Stimulated activated CD8-positive, alpha-beta memory T cell treated with anti-CD3 and anti-CD28 coated beads, Interleukin-15, amount 100 ng/mL, for 1 hour (primary cell): Measurements from ENCODE around the gene EPB41.
"Not testable (repeated sequence)": the region's sequence is repeated elsewhere in the genome, so short reads cannot be mapped to it uniquely, and the experiment has no call there.

ENCODE experiments used
- DNase-seq: peaks from one replicate; pipeline ENCODE4 v3.0.0-alpha.2; 2020; ENCODE audit warnings: low read depth

EPB41 gene

DNA sequence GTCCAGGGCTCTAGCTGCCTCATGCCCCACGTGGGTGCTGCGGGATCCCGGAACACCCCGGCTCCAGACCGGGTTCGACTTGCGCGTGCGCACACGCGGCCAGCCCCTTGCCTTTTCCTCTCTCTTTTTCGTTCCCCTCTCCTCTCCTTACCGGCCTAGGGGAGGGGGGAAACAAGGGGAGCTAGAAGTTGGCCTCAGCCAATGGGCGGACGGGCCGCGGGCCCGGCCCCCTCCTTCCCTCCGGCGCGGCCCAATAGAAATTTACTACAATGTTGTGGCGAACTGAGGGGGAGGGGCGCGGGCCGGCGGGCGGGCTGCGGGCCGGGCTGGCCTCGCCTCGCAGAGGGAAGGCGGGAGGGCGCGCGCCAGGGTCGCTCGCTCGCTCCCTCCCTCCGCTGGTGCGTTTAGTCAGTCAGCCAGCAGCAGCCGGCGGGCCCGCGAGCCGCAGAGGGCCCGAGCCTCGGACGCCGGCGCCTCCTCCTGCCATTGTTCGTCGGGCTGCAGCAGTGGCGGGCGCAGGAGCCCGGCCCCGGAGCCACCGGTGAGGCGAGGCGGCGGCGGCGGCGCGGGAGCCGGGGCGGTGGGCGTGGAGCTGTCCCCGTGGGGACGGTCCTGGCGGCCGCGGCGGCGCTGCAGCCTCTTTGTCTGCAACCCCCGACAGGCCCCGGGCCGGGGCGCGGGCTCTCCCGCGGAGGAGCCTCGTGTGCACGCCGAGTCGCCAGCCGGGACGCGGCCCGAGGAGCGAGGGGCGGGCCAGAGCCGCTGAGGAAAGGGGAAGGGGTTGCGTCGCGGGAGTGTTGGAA lies at the start of gene EPB41:
EPB41 (plus strand) TSS at position 342 of the 803 bp plus-strand sequence. CDS start 72,869 bp downstream, outside the sequence.
- DNase-seq = peak; percentile 86

DNA sequence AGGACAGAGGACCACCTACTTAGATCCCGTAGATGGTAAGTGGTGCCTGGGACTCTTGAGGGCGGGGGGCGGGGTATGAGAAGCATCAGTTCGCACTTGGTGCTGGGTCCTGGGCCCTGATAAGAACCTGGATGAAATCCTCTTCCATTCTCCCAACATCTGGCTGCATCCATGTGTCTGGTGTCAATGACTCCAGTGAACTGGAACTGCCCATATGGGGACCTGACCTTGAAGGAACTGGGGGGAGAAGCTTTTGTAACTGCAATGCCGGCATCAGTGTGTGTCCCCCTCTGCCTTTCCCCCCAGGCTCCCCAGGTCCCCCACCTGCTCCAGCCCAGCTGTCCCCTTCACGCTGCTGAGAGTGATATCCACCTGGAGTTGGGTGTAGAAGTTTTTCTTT lies 49.7 kb upstream of the EPB41 start:
- DNase-seq = no peak

- DNase-seq = no peak
Observed at GRCh38 chr1:28865997-28866650, 48.2 kb upstream of the EPB41 start.

DNA sequence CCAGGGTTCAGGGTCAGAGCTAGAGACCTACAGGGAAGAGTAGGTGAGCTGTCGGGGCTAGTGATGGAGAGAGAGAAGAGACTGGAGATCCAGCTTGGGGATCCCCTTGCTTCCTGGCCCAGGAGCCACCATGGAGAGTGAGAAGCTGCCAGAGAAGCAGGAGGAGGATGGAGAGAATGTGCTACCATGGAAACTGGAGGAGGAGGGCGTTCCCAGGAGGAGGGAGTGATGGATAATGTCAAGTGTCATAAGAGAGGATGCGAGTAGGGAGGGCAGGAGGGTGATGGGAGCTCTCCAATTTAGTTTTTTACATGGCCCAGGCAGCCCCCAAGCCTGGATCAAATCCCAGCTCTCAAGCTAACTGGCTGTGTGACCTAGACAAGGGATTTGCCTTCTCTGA lies 46.5 kb upstream of the EPB41 start:
- DNase-seq = no peak

DNA sequence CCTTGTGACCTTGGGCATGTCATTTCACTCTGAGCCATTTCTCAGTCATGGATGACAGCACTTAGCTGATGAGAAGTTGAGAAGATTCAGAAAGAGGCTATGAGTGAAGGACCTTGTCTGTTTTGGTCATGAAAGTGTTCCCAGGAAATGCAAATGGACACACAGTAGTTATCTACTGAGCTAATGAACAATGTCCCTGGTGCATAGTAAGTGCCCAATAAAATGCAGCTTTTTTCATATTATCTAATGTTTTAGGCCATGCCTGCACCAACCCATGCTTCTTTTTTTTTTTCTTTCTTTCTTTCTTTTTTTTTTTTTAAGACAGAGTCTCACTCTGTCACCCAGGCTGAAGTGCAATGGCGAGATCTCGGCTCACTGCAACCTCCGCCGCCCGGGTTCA lies 44.4 kb upstream of the EPB41 start:
- DNase-seq = no peak

DNA sequence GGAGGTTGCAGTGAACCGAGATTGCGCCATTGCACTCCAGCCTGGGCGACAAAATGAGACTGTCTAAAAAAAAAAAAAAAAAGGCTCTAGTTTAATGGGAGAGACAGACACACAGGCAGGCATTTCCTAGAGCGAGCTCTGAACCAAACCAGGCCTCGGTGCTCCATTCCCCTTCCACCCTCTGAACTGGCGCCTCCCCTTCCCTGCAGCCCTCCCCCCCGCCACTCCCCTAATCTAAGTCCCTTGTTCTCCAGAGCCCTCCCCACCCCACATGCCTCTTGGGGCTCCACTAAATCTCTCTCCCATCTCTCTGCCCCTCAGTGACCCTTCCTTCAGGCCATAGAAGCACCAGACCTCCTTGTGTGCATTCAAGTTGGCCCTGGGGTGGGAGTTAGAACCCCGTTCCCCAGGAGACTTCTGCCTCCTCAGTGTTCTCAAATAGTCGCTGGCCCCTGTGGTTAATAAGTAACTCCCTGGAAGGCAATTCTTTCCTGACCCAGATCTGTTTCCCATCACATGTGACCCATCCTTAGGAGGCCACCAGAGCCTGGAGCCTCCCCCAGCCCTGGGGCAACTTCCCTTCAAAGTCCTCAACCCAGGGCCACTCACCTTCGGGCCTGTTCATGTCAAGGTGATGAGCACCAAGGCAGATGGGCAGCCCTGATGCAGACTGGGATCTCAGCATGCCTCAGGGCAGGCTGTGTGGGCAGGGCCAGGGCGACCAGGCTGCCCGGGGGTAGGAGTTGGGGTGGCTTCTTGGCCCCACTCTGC lies 42.6 kb upstream of the EPB41 start:
- no peak for DNase-seq

DNA sequence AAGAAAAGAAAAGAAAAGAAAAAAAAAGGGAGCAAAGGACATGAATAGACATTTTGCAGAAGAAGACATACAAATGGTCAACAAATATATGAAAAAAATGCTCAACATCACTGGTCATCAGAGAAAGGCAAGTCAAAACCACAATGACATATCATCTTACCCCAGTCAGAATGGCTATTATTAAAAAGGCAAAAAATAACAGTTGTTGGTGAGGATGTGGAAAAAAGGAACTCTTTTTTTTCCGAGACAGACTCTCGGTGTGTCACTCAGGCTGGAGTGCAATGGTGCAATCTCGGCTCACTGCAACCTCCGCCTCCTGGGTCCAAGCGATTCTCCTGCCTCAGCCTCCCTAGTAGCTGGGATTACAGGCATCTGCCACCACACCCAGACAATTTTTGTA lies 39.2 kb upstream of the EPB41 start:
- not testable (repeated sequence) for DNase-seq

- DNase-seq = peak; percentile 55
Observed at GRCh38 chr1:28877132-28877781, 37.1 kb upstream of the EPB41 start.

- no peak for DNase-seq
Observed at GRCh38 chr1:28878796-28879195, 35.6 kb upstream of the EPB41 start.

GRCh38 chr1:28882009-28882628 lies 32.2 kb upstream of the EPB41 start:
- peak; percentile 64 for DNase-seq

DNA sequence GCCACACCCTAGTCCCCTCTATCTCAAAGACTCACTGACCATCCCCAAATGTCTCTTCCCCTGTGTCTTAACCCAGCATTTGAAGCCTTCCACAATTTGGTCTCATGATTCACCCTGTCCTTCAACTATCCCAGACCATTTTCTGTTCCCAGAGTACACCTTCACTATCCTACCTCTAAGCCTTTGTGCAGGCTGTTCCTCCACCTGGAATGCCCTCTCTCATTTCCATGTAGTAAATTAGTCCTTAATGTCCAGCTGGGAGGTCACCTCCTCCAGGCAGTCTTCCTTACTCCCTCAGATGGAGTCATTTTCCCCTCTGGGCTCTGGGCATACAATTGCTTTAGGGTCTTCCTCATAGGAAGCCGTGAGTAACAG lies 31.1 kb upstream of the EPB41 start:
- no peak for DNase-seq

- no peak for DNase-seq
Observed at GRCh38 chr1:28885472-28885877, 28.9 kb upstream of the EPB41 start.

GRCh38 chr1:28885977-28886730 lies 28.2 kb upstream of the EPB41 start:
- no peak for DNase-seq

DNA sequence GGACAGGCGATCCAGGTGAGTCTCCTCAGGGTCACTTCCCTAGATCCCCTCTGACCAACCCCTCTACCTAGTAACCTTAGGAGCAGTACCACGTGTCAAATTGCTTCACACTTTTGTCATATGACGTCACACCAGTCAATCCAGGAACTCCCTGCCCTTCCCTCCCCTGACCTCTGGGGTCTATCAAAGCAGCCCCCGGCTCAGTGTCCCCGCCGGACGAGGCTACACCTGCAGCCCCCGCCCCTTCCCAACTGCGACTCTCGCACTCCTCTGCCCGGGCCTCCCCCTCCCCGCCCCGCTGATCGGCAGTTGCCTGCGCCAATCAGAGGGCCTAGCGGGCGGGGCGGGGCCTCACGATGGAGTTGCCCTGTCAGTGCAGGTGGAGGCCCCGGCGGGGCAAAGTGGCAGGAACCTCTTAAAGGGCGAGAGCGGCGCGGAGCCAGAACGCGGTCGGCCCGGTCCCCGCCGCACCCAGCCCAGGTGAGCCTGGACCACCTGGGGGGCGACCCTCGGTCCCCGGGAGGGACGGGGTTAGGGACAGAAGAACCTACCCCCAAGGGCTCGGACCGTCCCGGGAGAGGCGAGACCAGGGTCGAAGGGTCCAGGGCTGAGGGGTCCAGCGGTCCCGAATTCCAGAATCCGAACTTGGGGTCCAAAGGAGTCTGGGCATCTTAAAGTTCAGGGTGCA lies 27.5 kb upstream of the EPB41 start:
- peak; percentile 71 for DNase-seq

GRCh38 chr1:28887419-28887834 lies 26.9 kb upstream of the EPB41 start:
- DNase-seq = no peak

DNA sequence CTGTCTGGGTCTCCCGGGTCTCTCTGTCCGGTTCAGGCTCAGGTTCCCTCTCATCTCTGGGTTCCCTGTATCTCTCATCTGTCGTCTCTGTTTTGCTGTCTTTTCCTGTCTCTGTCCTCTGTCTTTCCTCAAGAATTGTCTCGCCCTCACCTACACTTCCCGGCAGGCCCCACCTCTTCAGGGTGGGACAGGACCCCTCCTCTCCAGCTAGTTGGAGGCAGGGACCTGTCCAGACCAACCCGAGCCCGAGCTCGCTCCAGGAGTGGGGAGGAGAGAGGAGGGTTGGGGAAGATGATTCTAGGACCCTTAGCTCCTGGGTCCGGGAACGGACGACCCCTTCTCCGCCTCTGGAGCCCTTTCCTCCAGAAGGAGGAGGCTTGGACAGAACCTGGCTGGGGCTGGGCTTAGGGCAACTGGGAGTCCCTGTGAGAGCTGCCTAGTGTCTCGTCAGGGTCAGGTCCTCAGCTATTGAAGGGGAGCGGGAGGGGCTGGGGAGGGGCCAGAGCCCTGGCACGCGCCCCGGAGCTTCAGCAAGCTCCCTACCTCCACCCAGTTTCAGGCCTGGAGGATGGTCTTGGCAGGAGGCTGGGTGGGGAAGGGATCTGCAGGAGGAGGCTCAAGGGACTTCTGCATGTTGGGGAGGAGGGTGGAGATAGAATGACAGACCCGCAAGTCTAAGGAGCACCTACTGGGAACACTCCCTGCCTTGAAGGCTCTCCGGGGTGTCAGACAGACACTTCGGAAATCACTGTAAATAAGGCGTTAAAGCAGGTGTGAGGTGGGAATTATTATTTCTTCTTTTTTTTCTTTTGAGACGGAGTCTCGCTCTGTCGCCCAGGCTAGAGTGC lies 26.3 kb upstream of the EPB41 start:
- no peak for DNase-seq

DNA sequence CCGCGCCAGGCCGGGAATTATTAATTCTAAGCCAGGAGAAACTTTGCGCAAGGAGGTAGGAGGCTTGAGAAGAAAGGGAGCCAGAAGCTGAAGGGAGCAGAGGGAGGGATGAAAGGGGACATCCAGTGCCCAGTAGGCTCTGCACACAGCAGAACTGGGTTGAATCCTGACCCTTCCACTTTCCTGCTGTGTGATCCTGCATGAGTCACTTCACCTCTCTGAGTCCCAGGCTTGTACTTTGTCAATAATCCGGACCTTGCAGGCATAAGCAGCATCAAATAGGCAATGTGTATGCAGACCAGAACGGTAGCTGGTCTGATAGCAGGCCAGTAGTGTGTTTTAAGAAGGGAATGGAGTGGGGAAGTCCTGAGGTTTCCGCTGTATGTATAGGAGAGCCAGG lies 25.5 kb upstream of the EPB41 start:
- DNase-seq = no peak

DNA sequence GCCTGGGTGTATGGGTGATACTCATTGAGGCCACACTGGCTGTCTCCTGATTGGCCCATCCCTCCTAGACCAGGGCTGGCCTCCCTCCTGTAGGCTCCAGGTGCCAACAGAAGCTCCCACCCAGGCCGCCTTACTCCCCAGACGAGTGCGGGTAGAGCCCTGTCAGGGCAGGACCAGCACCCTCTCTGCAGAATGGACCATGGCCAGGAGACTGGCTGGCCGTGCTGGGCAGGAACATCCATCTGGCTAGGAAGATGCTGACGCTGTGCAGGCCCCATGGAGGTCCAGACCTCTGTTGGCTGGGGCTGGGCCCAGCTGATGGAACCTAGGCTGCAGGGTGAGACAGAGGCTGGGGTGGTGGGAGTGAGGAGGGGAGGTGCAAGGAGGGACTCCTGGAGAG lies 25.0 kb upstream of the EPB41 start:
- no peak for DNase-seq

DNA sequence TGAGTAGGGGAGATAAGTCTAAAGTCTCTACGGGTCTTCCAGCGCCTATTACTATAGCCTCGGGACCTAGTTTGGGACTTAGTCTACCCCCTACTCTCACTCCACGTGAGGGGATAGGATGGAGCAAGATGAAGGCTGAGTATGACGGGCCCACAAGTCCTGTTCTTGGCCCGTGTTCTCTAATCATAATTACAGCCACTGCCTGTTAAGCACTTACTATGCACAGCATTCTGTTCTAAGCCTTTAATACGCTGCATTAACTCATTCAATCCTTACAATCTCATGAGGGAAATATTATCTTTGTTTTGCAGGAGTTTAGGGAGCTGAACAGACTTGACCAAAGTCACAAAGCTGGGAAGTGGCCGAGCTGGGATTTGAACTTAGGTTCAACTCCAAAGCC lies 23.9 kb upstream of the EPB41 start:
- no peak for DNase-seq

GRCh38 chr1:28890836-28891235 lies 23.5 kb upstream of the EPB41 start:
- no peak for DNase-seq
